B cell (primary cell): Measurements from ENCODE around the gene C5orf15. TPM values are rescaled to one million over a fixed set of nuclear protein-coding genes. Genes with fewer than 3 reads are reported as not detected.
A peak's percentile ranks its signal among the peaks of the same experiment; 100 is the strongest.

Experiments used
- ATAC-seq: fragments of 200-7000 bp; cut with Tn5 transposase; one replicate; pipeline ENCODE4 v1.10.0; 2021; ENCODE audit warnings: low read depth, mild to moderate bottlenecking, moderate number of reproducible peaks, moderate library complexity
- CTCF ChIA-PET: fragments of 350-600 bp; sonication (Branson Sonifier 250); formaldehyde crosslinking; loops from one replicate; lab custom pipeline; 2021; ENCODE audit warnings: antibody characterized with exemption, inconsistent platforms; lab: Charles Lee
- POLR2A ChIA-PET: fragments of 350-600 bp; sonication (Branson Sonifier 250); formaldehyde crosslinking; loops from one replicate; lab custom pipeline; 2021; ENCODE audit warnings: antibody characterized with exemption; lab: Charles Lee
- DNase-seq: peaks from one replicate; pipeline ENCODE4 v3.0.0; 2013
- H2AFZ ChIP-seq: 2 replicates; pipeline ENCODE4 v1.6.1; 2012; ENCODE audit warnings: mild to moderate bottlenecking, low read depth, low read length; ENCODE audit not compliant: insufficient read depth, poor library complexity, severe bottlenecking
- H3K27ac ChIP-seq, 2 donors: 1 replicate in 1 of 2; 2 replicates in 1 of 2; pipeline ENCODE4 v1.5.1; 2012 to 2013; ENCODE audit warnings: low read length in 2 of 2, mild to moderate bottlenecking in 2 of 2, moderate library complexity in 1 of 2
- H3K27me3 ChIP-seq, 4 experiments: fragments of 200-600 bp in 1 of 4; sonication (generic) in 1 of 4; replicated peaks in 1 of 4; 1 replicate in 2 of 4; 2 replicates in 2 of 4; pipeline versions ENCODE4 v1.6.1 to v1.7.0; 2013 to 2016; ENCODE audit warnings: low read length in 3 of 4, mild to moderate bottlenecking in 2 of 4, mixed read lengths in 1 of 4, moderate library complexity in 1 of 4; ENCODE audit not compliant: insufficient read depth in 4 of 4, control insufficient read depth in 3 of 4; ENCODE audit errors: control extremely low read depth in 1 of 4
- H3K36me3 ChIP-seq, 2 experiments: replicated peaks in 1 of 2; 1 replicate in 1 of 2; 2 replicates in 1 of 2; pipeline versions ENCODE4 v1.6.1 to v1.7.1; 2013; ENCODE audit warnings: low read length in 1 of 2; ENCODE audit not compliant: insufficient read depth in 2 of 2, control insufficient read depth in 1 of 2; ENCODE audit errors: control extremely low read depth in 1 of 2, extremely low read depth in 1 of 2
- H3K4me1 ChIP-seq, 2 donors: fragments of 200-600 bp in 1 of 2; sonication (generic) in 1 of 2; 1 replicate in 1 of 2; 2 replicates in 1 of 2; pipeline versions ENCODE4 v1.5.1 to v1.6.1; 2013 to 2017; ENCODE audit warnings: low read length in 2 of 2; ENCODE audit not compliant: control insufficient read depth in 2 of 2, insufficient read depth in 2 of 2
- H3K4me2 ChIP-seq: replicated peaks from 2 replicates; pipeline ENCODE3; 2012; ENCODE audit warnings: mild to moderate bottlenecking, low read depth, low read length; ENCODE audit not compliant: poor library complexity, severe bottlenecking
- H3K4me3 ChIP-seq, 5 experiments: fragments of 200-600 bp in 1 of 5; sonication (generic) in 1 of 5; 1 replicate in 3 of 5; 2 replicates in 2 of 5; pipeline versions ENCODE4 v1.5.1 to v1.7.0; 2011 to 2016; ENCODE audit warnings: low read length in 4 of 5, mild to moderate bottlenecking in 4 of 5, low read depth in 2 of 5, control low read depth in 1 of 5, moderate library complexity in 1 of 5; ENCODE audit not compliant: insufficient read depth in 1 of 5; ENCODE audit errors: control extremely low read depth in 1 of 5, extremely low read depth in 1 of 5
- H3K79me2 ChIP-seq: fragments of 200-600 bp; sonication (generic); one replicate; pipeline ENCODE4 v1.6.0; 2016; ENCODE audit warnings: low read length; ENCODE audit not compliant: control insufficient read depth, insufficient read depth
- H3K9ac ChIP-seq: fragments of 200-600 bp; sonication (generic); 2 replicates; pipeline ENCODE4 v1.6.1; 2017; ENCODE audit warnings: mild to moderate bottlenecking, low read length, moderate library complexity
- H3K9me3 ChIP-seq, 3 donors: one replicate each; pipeline versions ENCODE4 v1.6.1 to v1.7.1; 2013; ENCODE audit warnings: low read length in 2 of 3; ENCODE audit not compliant: control insufficient read depth in 2 of 3, insufficient read depth in 1 of 3; ENCODE audit errors: control extremely low read depth in 1 of 3
- H4K20me1 ChIP-seq: 2 replicates; pipeline ENCODE4 v1.6.0; 2012; ENCODE audit warnings: mild to moderate bottlenecking, low read length; ENCODE audit not compliant: insufficient read depth, control insufficient read depth, poor library complexity, severe bottlenecking
- H3K27ac Mint-ChIP-seq: one replicate; pipeline ENCODE4 v1.8.0; 2021; ENCODE audit warnings: mixed read lengths
- H3K27me3 Mint-ChIP-seq: one replicate; pipeline ENCODE4 v1.8.0; 2021; ENCODE audit warnings: mixed read lengths
- H3K4me1 Mint-ChIP-seq: one replicate; pipeline ENCODE4 v1.8.0; 2021; ENCODE audit warnings: mixed read lengths
- H3K4me3 Mint-ChIP-seq: one replicate; pipeline ENCODE4 v1.8.0; 2021; ENCODE audit warnings: mixed read lengths
- H3K9me3 Mint-ChIP-seq: one replicate; pipeline ENCODE4 v1.8.0; 2022; ENCODE audit warnings: mixed read lengths; ENCODE audit not compliant: insufficient read depth
- CTCF ChIP-seq: fragments of 200-600 bp; IDR thresholded peaks from one replicate; pipeline ENCODE4 v1.8.0; 2022; ENCODE audit warnings: antibody characterized with exemption, mild to moderate bottlenecking
- EZH2 ChIP-seq: IDR thresholded peaks from 2 replicates; pipeline ENCODE4 v1.6.1; 2012; ENCODE audit warnings: borderline replicate concordance, low read depth, mild to moderate bottlenecking, moderate library complexity, low read length; ENCODE audit not compliant: insufficient read depth, poor library complexity, severe bottlenecking
- WGBS: methylation state at CpG from one replicate; pipeline ENCODE4 v1.1.5; 2013; ENCODE audit warnings: missing lambda C conversion rate; ENCODE audit not compliant: insufficient coverage; 5-methylcytosine and 5-hydroxymethylcytosine counted together
- intact Hi-C: fragments of 100-400 bp; cut with micrococcal nuclease; formaldehyde crosslinking; loops from one replicate; pipeline ENCODE4 v1.10.0; 2022
- polyA plus RNA-seq: library from polyadenylated mRNA; depleted of rRNA; stranded (reverse); fragments of >200 nt; gene quantifications from 2 replicates; pipeline ENCODE4 v1.2.3, GENCODE V29; 2012
- total RNA-seq, 2 donors: library from RNA; stranded (reverse); fragments of 120-200 nt in 1 of 2; gene quantifications; 1 replicate in 1 of 2; 2 replicates in 1 of 2; pipeline versions ENCODE4 v1.2.3 to v1.2.4, GENCODE V29; 2013 to 2022

Gene C5orf15
- total and polyA plus RNA-seq, 2 donors (not counting 1 experiment from before 2014, with no cell fraction given) = 22.7 to 28.2 TPM

GRCh38 chr5:133978943-133979342 is 10.5 kb upstream of the C5orf15 start:
- H3K79me2 ChIP-seq = peaks cover 7% of the 10 kb centered on the region
- intact Hi-C loops = loop anchor here (10.0 kb wide), 1 partner anchor 204 kb away; no protein-coding TSS in a partner anchor

More at GRCh38 chr5:133978943-133979342, 10.5 kb upstream of the C5orf15 start:
- Histone ChIP-seq H3K27me3 (no peaks in the 10 kb centered on the region), H2AFZ (no peak overlapping the region), H3K36me3 (peaks cover 2 to 34% of the 10 kb centered on the region in 2 experiments), H3K4me2 (no peak overlapping the region), H4K20me1 (no peaks in the 10 kb centered on the region), H3K9me3 (no peaks in the 10 kb centered on the region), H3K4me3 (no peak overlapping the region), H3K9ac (no peak overlapping the region), H3K27ac (no peak overlapping the region), H3K4me1 (peaks cover 17 to 27% of the 10 kb centered on the region in 2 donors)
- POLR2A ChIA-PET = interaction anchor here (0.7 to 0.8 kb wide), 2 partner anchors 40 to 280 kb away, joined by 4 to 6 read pairs; no protein-coding TSS in a partner anchor
- no peak for DNase-seq
- no CpG with 5 or more reads among the region's 3 CpGs for WGBS
- Mint-ChIP-seq H3K4me1 (peaks cover 17% of the 10 kb centered on the region), H3K27me3 (no peaks in the 10 kb centered on the region), H3K27ac (peak overlapping the region; percentile 37), H3K9me3 (no peaks in the 10 kb centered on the region), H3K4me3 (no peak overlapping the region)
- no peak for ATAC-seq
- CTCF ChIA-PET = interaction anchor here (0.6 to 3.8 kb wide), 18 partner anchors 8 to 1544 kb away, joined by 3 to 38 read pairs (median 4); no protein-coding TSS in a partner anchor
- TF ChIP-seq CTCF (no peak), EZH2 (no peak)
